HCT116 (cell line): ENCODE results near the gene ACP4. TPM values are rescaled to one million over a fixed set of nuclear protein-coding genes. Genes with fewer than 3 reads are reported as not detected.

ENCODE experiments used
- ATAC-seq: fragments of 200-7000 bp; cut with Tn5 transposase; 2 replicates; pipeline ENCODE4 v1.9.1; 2020; ENCODE audit warnings: mild to moderate bottlenecking, moderate library complexity
- BruUV-seq: library from RNA; stranded (reverse); fragments of 400-500 nt; replicated peaks from 2 replicates; lab custom pipeline; 2021; lab: Mats Ljungman, UMichigan
- CTCF ChIA-PET: fragments of 300-600 bp; sonication (Branson Sonifier 250); formaldehyde crosslinking; loops from one replicate; lab custom pipeline; 2021; ENCODE audit warnings: antibody characterized with exemption; lab: Charles Lee
- POLR2A ChIA-PET: fragments of 300-600, 350-600 bp; sonication (Branson Sonifier 250); formaldehyde crosslinking; loops from one replicate; lab custom pipeline; 2021; ENCODE audit warnings: antibody characterized with exemption; lab: Charles Lee
- RAD21 ChIA-PET, 2 experiments: fragments of 300-600 bp; sonication (Branson Sonifier 250); formaldehyde crosslinking; loops; one replicate each; lab custom pipeline; 2023; ENCODE audit warnings: low total read pairs in 2 of 2; ENCODE audit not compliant: uncharacterized antibody in 2 of 2, unreplicated experiment in 2 of 2, low non-redundant PET in 1 of 2; lab: Charles Lee
- DNase-seq: peaks from one replicate; pipeline ENCODE4 v3.0.0-alpha.2; 2010; ENCODE audit warnings: low read depth, low spot score
- H2AFZ ChIP-seq: fragments of 200-600 bp; shearing (Covaris generic), sonication (generic); 2 replicates; pipeline ENCODE4 v1.6.1; 2017; ENCODE audit warnings: low read depth, mixed run types, mixed read lengths, antibody characterized with exemption, low read length; ENCODE audit not compliant: poor library complexity, severe bottlenecking
- H3K27ac ChIP-seq: 2 replicates; pipeline ENCODE4 v1.5.1; 2012; ENCODE audit warnings: low read depth, low read length
- H3K27me3 ChIP-seq: fragments of 200-600 bp; sonication (generic); 2 replicates; pipeline ENCODE4 v1.6.1; 2016; ENCODE audit warnings: mixed run types, low read length, mixed read lengths; ENCODE audit not compliant: insufficient read depth
- H3K36me3 ChIP-seq, 2 experiments: fragments of 200-500 bp in 1 of 2; fragments of 200-600 bp in 1 of 2; sonication (Bioruptor generic) in 1 of 2; sonication (generic) in 1 of 2; 2 replicates each; pipeline versions ENCODE4 v1.5.1 to v1.6.1; 2014 to 2016; ENCODE audit warnings: low read length in 2 of 2, inconsistent platforms in 1 of 2, mixed read lengths in 1 of 2, mixed run types in 1 of 2; ENCODE audit not compliant: insufficient read depth in 2 of 2, control insufficient read depth in 1 of 2
- H3K4me1 ChIP-seq, 2 experiments: fragments of 200-600 bp in 1 of 2; sonication (generic) in 1 of 2; 2 replicates each; pipeline versions ENCODE4 v1.5.1 to v1.6.1; 2012 to 2017; ENCODE audit warnings: low read length in 2 of 2, inconsistent platforms in 1 of 2, mild to moderate bottlenecking in 1 of 2, mixed read lengths in 1 of 2, mixed run types in 1 of 2, moderate library complexity in 1 of 2; ENCODE audit not compliant: insufficient read depth in 2 of 2, control insufficient read depth in 1 of 2
- H3K4me2 ChIP-seq: fragments of 200-600 bp; sonication (generic); 2 replicates; pipeline ENCODE4 v1.6.1; 2017; ENCODE audit warnings: mixed run types, low read length, mixed read lengths
- H3K4me3 ChIP-seq, 2 experiments: fragments of 200-600 bp in 1 of 2; sonication (generic) in 1 of 2; replicated peaks in 1 of 2; 2 replicates each; pipeline ENCODE4 v1.5.1; 2011 to 2016; ENCODE audit warnings: low read length in 2 of 2, control low read depth in 1 of 2, low read depth in 1 of 2, mild to moderate bottlenecking in 1 of 2, mixed read lengths in 1 of 2, mixed run types in 1 of 2
- H3K79me2 ChIP-seq: fragments of 200-600 bp; sonication (generic); 2 replicates; pipeline ENCODE4 v1.6.1; 2017; ENCODE audit warnings: mild to moderate bottlenecking, mixed run types, low read length, moderate library complexity, mixed read lengths; ENCODE audit not compliant: insufficient read depth
- H3K9ac ChIP-seq: fragments of 200-600 bp; sonication (generic); 2 replicates; pipeline ENCODE4 v1.6.1; 2016; ENCODE audit warnings: low read length, mixed read lengths
- H3K9me2 ChIP-seq: fragments of 200-600 bp; sonication (generic), shearing (Covaris generic); 2 replicates; pipeline ENCODE4 v1.6.1; 2017; ENCODE audit warnings: mixed run types, mild to moderate bottlenecking, moderate library complexity; ENCODE audit not compliant: insufficient read depth
- H3K9me3 ChIP-seq, 2 experiments: fragments of 200-500 bp in 1 of 2; fragments of 200-600 bp in 1 of 2; sonication (Bioruptor generic) in 1 of 2; sonication (generic) in 1 of 2; 2 replicates each; pipeline ENCODE4 v1.6.1; 2014 to 2017; ENCODE audit warnings: low read length in 2 of 2, mixed read lengths in 2 of 2, inconsistent platforms in 1 of 2, low read depth in 1 of 2, mild to moderate bottlenecking in 1 of 2, mixed run types in 1 of 2, moderate library complexity in 1 of 2; ENCODE audit not compliant: control insufficient read depth in 1 of 2, insufficient read depth in 1 of 2
- H4K20me1 ChIP-seq: fragments of 200-600 bp; sonication (generic), shearing (Covaris generic); 2 replicates; pipeline ENCODE4 v1.6.1; 2017; ENCODE audit warnings: mixed run types, mild to moderate bottlenecking, moderate library complexity; ENCODE audit not compliant: insufficient read depth
- CEBPB ChIP-seq: IDR thresholded peaks from 2 replicates; pipeline ENCODE4 v1.6.1; 2012; ENCODE audit warnings: low read depth
- EZH2phosphoT487 ChIP-seq: fragments of 200-600 bp; IDR thresholded peaks from 2 replicates; pipeline ENCODE4 v1.6.1; 2018; ENCODE audit warnings: antibody characterized with exemption, borderline replicate concordance
- REST ChIP-seq: IDR thresholded peaks from 2 replicates; pipeline ENCODE4 v1.6.1; 2012; ENCODE audit warnings: low read depth
- SIN3A ChIP-seq: IDR thresholded peaks from 2 replicates; pipeline ENCODE4 v1.6.1; 2012; ENCODE audit warnings: low read depth
- SP1 ChIP-seq: IDR thresholded peaks from 2 replicates; pipeline ENCODE4 v1.6.1; 2012; ENCODE audit warnings: low read depth
- ZBTB33 ChIP-seq: IDR thresholded peaks from 2 replicates; pipeline ENCODE4 v1.6.1; 2011; ENCODE audit warnings: mild to moderate bottlenecking, low read length, moderate library complexity; ENCODE audit not compliant: insufficient replicate concordance; ENCODE audit errors: extremely low read depth
- intact Hi-C: fragments of 100-400 bp; cut with micrococcal nuclease; formaldehyde crosslinking; loops from 2 replicates; pipeline ENCODE4 v1.10.0; 2022
- total RNA-seq: library from RNA; stranded (reverse); gene quantifications from one replicate; pipeline ENCODE4 v1.2.1, GENCODE V29; 2021; ENCODE audit not compliant: unreplicated experiment

Gene ACP4
- total RNA-seq, 1 experiment from 2014 or later, result not detected

- Histone ChIP-seq H3K4me1 (peaks cover 15 to 29% of the 10 kb centered on the region in 2 experiments), H3K9me3 (no peaks in the 10 kb centered on the region; a peak in 1 of 4 replicates), H4K20me1 (no peaks in the 10 kb centered on the region), H3K79me2 (no peaks in the 10 kb centered on the region), H3K4me2 (no peak overlapping the region), H3K27ac (no peak overlapping the region), H2AFZ (no peak overlapping the region), H3K9ac (no peak overlapping the region), H3K9me2 (no peaks in the 10 kb centered on the region), H3K36me3 (no peaks in the 10 kb centered on the region), H3K27me3 (0 out of 2 replicates have a peak, but pooled peaks cover 5% of the 10 kb centered on the region), H3K4me3 (no peak overlapping the region)
- TF ChIP-seq REST (no peak), ZBTB33 (no peak), SP1 (no peak), EZH2phosphoT487 (no peak), CEBPB (no peak), SIN3A (no peak)
- intact Hi-C loops, result loop anchor here (2.0 kb wide), 1 partner anchor 32 kb away; no protein-coding TSS in a partner anchor
- no TSS peak for BruUV-seq
- DNase-seq (no peak), ATAC-seq (no peak)
- RAD21 ChIA-PET, result no interaction called here
- POLR2A ChIA-PET, result no interaction called here
- CTCF ChIA-PET, result no interaction called here
These were observed 47.1 kb downstream of the ACP4 start for GRCh38 chr19:50837300-50837699.
